GM21381 (cell line): ENCODE results near the gene UAP1L1.
A peak's percentile ranks its signal among the peaks of the same experiment; 100 is the strongest.

Experiments
- ATAC-seq: cut with Tn5 transposase; IDR thresholded peaks from one replicate; pipeline ENCODE4 v1.9.1; 2021; ENCODE audit warnings: mild to moderate bottlenecking, moderate library complexity; ENCODE audit not compliant: unreplicated experiment

The UAP1L1 gene

GRCh38 chr9:137089232-137089947 lies 12.1 kb downstream of the UAP1L1 start:
- no peak for ATAC-seq

GRCh38 chr9:137095664-137096517 lies 18.6 kb downstream of the UAP1L1 start:
- ATAC-seq: peak; percentile 64

DNA sequence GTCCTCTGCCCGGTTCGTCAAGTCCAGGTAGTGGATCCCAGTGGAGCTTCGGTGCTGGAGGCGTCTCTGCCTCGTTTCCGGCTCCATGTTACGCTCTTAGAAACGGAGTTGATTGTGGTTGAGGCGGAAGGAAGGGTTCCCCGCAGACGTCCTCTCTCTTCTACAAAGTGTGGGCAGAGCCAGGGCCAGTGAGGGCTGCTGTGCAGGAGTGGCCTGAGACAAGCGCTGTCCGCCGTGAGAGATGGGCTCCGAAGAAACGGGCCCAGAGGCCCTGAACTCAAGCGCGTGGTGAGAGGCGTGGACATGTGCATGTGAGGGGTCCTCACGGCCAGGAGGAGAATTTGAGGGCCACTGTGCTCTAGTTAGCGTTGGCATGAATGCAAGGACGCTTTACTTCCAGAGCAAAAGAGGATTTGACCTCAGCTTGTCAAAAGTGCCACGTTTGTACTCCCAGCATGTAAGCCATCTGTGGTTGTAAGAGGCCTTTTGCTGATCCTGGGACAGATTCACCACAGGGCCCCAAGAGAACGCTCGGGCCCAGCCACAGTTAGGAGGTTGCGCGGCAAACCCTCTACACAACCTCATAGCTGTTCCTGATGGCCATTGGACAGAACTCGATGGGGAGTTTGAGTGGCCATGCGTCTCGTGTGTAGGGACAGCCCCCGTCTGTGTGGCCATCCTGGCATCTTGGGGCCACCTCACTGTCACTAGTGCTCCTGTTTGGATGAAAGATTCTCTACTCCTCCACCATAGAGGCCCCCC lies 19.6 kb downstream of the UAP1L1 start:
- ATAC-seq: no peak

DNA sequence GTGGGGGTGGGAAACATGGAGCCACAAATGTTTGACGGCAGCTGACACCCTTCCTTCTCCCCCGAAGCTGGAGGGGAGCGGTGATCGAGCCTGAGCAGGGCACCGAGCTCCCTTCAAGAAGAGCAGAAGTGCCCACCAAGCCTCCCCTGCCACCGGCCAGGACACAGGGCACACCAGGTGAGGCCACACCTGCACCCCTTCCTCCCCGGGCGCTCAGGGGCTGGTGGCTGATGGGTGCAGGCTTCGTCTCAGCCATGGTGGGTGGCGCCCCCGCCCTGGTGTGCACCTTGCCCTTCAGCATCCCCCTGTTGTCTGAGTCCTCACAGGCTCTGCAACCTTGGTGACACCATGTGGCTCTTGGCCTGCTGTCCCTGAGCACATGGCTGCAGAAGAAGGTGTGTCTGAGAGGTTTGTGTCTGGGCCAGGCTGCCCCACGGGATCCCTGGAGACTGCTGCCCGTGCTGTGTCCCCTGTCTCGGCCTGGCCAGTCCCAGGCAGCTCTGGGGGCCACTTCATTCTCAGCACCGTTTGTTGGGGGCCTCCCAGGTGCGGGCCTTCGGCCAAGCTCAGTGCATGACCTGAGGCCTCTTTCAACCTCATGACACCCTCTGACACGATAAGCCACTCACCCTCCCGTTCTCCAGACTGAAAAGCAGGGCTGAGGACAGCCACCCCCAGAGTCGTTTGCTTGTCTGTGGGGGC lies 20.6 kb downstream of the UAP1L1 start:
- no peak for ATAC-seq

DNA sequence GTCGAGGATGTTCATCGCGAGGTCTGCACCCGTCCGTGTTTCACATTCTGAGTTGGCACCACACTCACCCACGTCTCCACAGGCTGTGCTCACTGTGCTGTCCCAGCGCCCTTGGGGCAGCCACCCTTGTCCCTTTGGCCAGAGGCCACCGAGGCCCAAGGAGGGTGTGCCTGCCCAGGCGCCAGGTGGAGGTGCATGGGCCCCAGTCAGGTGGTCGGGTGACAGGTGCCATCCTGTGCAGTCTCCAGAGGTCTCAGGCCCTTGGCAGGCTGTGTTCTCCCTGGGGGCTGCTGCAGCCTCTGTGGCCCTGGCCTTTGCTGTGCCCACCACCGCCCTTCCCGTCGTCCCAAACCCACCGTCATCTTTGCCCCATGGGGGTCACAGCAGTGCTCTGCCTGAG lies 21.9 kb downstream of the UAP1L1 start:
- no peak for ATAC-seq

- ATAC-seq: no peak
These were observed 26.1 kb downstream of the UAP1L1 start for GRCh38 chr9:137103206-137103999.

DNA sequence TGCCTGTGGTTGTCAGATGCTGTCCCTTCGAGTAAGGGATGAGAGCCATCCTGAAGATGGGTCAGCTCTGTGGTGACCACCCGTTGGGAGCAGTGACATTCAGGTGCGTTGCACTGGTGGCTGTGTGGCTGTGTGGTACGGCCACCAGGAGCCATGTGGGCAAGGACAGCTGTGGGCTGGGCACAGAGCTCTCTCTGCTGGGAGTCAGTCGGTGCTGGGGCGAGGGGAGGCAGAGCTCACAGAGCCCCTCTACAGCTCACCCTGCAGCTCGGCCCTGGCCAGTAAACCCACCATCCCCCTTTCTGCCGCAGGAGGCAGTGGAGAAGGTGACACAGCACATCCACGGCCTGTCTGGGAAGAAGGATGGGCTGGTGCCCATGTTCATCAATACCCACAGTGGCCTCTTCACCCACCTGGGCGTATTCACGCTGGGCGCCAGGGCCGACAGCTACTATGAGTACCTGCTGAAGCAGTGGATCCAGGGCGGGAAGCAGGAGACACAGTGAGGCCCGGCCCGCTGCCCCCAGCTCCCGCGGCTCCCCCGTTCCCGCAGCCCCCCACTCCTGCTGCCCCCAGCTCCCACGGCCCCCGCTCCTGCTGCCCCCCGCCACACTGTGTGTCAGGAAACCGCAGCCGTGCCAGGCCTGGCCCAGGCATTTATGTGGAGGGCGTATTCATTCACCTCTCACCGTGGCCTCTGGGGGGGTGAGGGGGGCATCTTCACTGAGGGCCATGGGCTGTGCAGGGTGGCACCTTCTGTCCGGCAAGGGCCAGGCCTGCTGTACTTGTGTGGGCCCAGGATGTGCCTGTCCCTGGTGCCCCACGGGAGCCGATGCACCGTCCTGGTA lies 28.7 kb downstream of the UAP1L1 start:
- ATAC-seq: no peak

- ATAC-seq: no peak
These were observed 29.4 kb downstream of the UAP1L1 start for GRCh38 chr9:137106662-137107250.

DNA sequence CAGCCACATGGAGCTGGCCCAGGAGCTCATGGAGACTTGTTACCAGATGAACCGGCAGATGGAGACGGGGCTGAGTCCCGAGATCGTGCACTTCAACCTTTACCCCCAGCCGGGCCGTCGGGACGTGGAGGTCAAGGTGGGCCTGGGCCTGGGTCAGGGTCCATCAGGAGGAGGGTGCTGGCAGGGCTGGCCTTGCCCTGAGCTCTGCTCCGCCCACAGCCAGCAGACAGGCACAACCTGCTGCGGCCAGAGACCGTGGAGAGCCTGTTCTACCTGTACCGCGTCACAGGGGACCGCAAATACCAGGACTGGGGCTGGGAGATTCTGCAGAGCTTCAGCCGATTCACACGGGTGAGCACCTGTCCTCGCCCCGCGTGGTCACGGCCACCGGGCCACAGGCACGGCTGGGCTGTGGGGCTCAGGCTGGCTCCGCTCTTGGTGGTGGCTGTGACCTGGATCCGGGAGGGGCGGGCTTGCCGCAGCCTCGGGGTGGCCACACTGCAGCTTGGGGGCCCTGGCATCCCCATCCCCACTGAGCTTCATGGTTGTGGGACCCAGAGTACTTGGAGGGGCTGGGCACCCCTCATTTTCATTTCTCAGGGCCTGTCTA lies 30.1 kb downstream of the UAP1L1 start:
- ATAC-seq: no peak

DNA sequence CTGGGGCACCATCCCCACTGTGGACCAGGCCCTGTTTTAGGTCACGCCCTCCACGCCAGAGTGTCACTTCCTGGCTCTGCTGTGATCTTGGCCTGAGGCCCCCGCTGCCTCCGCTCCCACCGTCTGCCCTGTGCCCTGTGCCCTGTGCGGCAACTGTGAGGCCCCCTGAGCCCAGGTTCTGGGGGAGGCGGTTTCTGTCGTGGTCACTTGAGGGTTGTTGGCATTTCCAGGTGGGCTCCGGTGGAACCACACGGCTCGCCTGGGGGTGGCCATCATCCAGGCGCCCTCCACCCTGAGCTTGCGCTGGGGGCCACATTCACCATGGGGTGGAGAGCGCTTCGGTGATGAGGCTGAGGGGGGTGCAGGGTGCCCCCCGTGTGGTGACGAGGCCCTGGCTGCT lies 30.7 kb downstream of the UAP1L1 start:
- no peak for ATAC-seq

DNA sequence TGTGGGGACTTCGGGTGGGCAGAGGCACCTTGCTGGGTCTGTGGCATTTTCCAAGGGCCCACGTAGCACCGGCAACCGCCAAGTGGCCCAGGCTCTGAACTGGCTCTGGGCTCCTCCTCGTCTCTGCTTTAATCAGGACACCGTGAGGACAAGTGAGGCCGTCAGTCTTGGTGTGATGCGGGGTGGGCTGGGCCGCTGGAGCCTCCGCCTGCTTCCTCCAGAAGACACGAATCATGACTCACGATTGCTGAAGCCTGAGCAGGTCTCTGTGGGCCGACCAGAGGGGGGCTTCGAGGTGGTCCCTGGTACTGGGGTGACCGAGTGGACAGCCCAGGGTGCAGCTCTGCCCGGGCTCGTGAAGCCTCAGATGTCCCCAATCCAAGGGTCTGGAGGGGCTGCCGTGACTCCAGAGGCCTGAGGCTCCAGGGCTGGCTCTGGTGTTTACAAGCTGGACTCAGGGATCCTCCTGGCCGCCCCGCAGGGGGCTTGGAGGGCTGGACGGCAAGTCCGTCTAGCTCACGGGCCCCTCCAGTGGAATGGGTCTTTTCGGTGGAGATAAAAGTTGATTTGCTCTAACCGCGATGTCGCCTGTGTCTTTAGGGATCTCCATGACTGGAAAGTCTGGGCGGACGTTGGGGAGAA lies 31.4 kb downstream of the UAP1L1 start:
- no peak for ATAC-seq

- ATAC-seq: no peak
These were observed 32.2 kb downstream of the UAP1L1 start for GRCh38 chr9:137109250-137110146.

DNA sequence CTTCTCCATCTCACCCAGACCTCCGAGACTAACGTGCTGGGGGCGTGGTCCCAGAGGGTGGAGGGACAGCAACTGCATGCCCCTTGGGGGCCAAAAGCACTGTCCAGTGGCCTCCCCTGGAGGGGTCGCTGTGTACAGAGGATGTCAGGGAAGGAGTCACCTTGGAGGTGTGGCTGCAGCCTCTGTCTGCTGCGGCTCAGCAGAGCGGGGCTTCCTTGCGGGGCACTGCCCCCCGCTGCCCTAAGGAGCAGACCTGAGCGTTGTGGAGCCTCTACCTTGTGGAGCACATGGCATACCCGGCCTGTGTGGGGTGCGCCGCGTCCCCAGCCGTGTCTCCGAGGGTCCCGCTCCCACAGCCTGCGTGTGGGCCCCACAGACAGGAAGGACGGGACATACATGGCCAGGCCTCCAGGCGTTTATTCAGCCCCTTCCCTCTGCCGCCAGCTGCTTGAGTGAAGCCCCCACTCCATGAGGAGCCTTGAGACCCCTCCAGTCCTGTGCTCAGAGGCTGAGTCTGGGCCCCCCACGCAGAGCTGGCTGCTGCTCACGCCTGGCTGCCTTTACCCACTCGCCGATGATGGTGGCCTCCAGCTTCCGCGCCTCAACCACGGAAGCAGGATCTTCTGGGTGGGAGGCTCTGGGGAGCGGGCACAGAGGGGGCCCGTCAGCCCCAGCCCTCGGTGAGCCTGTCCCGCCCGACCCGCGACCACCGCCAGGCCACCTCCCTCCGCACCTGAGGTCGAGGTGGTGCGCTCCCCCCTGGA lies 33.0 kb downstream of the UAP1L1 start:
- no peak for ATAC-seq

DNA sequence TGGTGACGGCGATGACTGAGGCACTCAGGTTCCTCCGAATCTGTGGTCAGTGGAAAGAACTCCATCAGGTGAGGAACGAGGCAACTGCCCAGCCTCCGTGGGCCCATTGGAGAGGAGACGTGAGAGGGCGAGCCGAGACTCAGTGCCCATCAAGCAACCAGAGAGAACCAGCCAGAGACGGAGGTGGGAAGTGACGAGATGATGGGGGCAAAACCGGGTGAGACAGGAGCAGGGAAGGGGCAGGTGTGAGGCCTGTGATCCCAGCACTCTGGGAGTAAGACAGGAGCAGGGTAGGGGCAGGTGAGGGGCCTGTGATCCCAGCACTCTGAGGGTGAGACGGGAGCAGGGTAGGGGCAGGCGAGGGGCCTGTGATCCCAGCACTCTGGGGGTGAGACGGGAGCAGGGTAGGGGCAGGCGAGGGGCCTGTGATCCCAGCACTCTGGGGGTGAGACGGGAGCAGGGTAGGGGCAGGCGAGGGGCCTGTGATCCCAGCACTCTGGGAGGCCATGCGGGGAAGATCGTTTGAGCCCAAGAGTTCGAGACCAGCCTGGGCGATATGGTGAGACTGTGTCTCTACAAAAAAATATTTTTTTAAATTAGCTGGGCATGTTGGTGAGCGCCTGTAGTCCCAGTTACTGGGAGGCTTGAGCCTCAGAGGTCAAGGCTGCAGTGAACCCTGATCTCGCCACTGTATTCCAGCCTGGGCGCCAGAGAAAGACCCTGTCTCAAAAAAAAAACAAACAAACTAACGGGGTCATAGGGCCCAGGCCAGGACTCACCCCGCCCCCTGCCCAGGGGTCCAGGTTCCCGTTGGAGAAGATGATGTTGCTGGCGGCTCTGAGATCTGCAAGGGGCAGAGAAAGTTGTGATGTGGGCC lies 33.8 kb downstream of the UAP1L1 start:
- no peak for ATAC-seq
